Astrocyte (in vitro differentiated cells and primary cell): Measurements from ENCODE around the gene CFAP65. TPM values are rescaled to one million over a fixed set of nuclear protein-coding genes. Genes with fewer than 3 reads are reported as not detected.

Experiments
- DNase-seq: peaks from one replicate; pipeline ENCODE4 v3.0.0-alpha.2; 2010; ENCODE audit warnings: low read depth
- FAIRE-seq: peaks from 2 replicates; lab custom pipeline; 2011; peaks lifted over from hg19 to GRCh38; lab: Jason Lieb, UNC
- H2AFZ ChIP-seq: 2 replicates; pipeline ENCODE4 v1.6.0; 2012; ENCODE audit warnings: low read depth, low read length, inconsistent platforms
- H3K27ac ChIP-seq: 2 replicates; pipeline ENCODE4 v1.5.1; 2011; ENCODE audit warnings: low read depth, low read length, inconsistent platforms
- H3K27me3 ChIP-seq: 2 replicates; pipeline ENCODE4 v1.6.0; 2011; ENCODE audit warnings: low read length, inconsistent platforms; ENCODE audit not compliant: insufficient read depth
- H3K36me3 ChIP-seq: 2 replicates; pipeline ENCODE4 v1.5.1; 2011; ENCODE audit warnings: low read length, inconsistent platforms; ENCODE audit not compliant: insufficient read depth
- H3K4me1 ChIP-seq: 2 replicates; pipeline ENCODE4 v1.5.1; 2011; ENCODE audit warnings: low read length, inconsistent platforms; ENCODE audit not compliant: insufficient read depth
- H3K4me2 ChIP-seq: 2 replicates; pipeline ENCODE4 v1.6.0; 2012; ENCODE audit warnings: low read length, inconsistent platforms
- H3K4me3 ChIP-seq: 2 replicates; pipeline ENCODE4 v1.5.1; 2011; ENCODE audit warnings: low read depth, mild to moderate bottlenecking, low read length, inconsistent platforms; ENCODE audit not compliant: insufficient read depth
- H3K79me2 ChIP-seq: 2 replicates; pipeline ENCODE4 v1.6.0; 2012; ENCODE audit warnings: mild to moderate bottlenecking, low read length, inconsistent platforms; ENCODE audit not compliant: insufficient read depth
- H3K9ac ChIP-seq: 2 replicates; pipeline ENCODE4 v1.6.0; 2012; ENCODE audit warnings: mild to moderate bottlenecking, low read length, inconsistent platforms
- H3K9me3 ChIP-seq: 2 replicates; pipeline ENCODE4 v1.5.1; 2012; ENCODE audit warnings: low read depth, mild to moderate bottlenecking, low read length, inconsistent platforms; ENCODE audit not compliant: insufficient read depth
- H4K20me1 ChIP-seq: 2 replicates; pipeline ENCODE4 v1.6.0; 2012; ENCODE audit warnings: low read length, inconsistent platforms; ENCODE audit not compliant: insufficient read depth
- H3K27ac Mint-ChIP-seq: one replicate; pipeline ENCODE4 v1.8.0; 2021; ENCODE audit warnings: mild to moderate bottlenecking, mixed read lengths; ENCODE audit not compliant: unreplicated experiment
- H3K27me3 Mint-ChIP-seq: one replicate; pipeline ENCODE4 v1.8.0; 2021; ENCODE audit warnings: low read depth, mixed read lengths; ENCODE audit not compliant: unreplicated experiment
- H3K36me3 Mint-ChIP-seq: one replicate; pipeline ENCODE4 v1.8.0; 2021; ENCODE audit warnings: low read depth, mixed read lengths; ENCODE audit not compliant: unreplicated experiment
- H3K4me1 Mint-ChIP-seq: one replicate; pipeline ENCODE4 v1.8.0; 2021; ENCODE audit warnings: low read depth, mixed read lengths; ENCODE audit not compliant: unreplicated experiment
- H3K4me3 Mint-ChIP-seq: one replicate; pipeline ENCODE4 v1.8.0; 2021; ENCODE audit warnings: mild to moderate bottlenecking, moderate library complexity, mixed read lengths; ENCODE audit not compliant: unreplicated experiment
- H3K9me3 Mint-ChIP-seq: one replicate; pipeline ENCODE4 v1.8.0; 2021; ENCODE audit warnings: mild to moderate bottlenecking, mixed read lengths; ENCODE audit not compliant: unreplicated experiment
- CTCF ChIP-seq: IDR thresholded peaks from 2 replicates; pipeline ENCODE4 v1.5.1; 2011; ENCODE audit warnings: low read depth, mild to moderate bottlenecking, inconsistent platforms, low read length, moderate library complexity; ENCODE audit not compliant: insufficient read depth
- EZH2 ChIP-seq: IDR thresholded peaks from 2 replicates; pipeline ENCODE4 v1.6.1; 2012; ENCODE audit warnings: mild to moderate bottlenecking, low read length, inconsistent platforms; ENCODE audit not compliant: insufficient read depth
- total RNA-seq: library from RNA; stranded (reverse); gene quantifications from 2 replicates; pipeline ENCODE4 v1.2.1, GENCODE V29; 2021

Gene CFAP65
- total RNA-seq, 1 donor from 2014 or later, result 0.27 TPM

- H3K9ac ChIP-seq, result no peak overlapping the region
- Mint-ChIP-seq H3K27ac (no peak overlapping the region), H3K4me1 (peaks cover 4% of the 10 kb centered on the region), H3K4me3 (peak overlapping the region; percentile 45), H3K9me3 (peaks cover 5% of the 10 kb centered on the region), H3K27me3 (peaks cover 82% of the 10 kb centered on the region), H3K36me3 (no peaks in the 10 kb centered on the region)
- H3K27me3 ChIP-seq, result peaks cover 79% of the 10 kb centered on the region
- peak; percentile 60 for DNase-seq
- no peaks in the 10 kb centered on the region for H3K9me3 ChIP-seq
- H2AFZ ChIP-seq, result peak overlapping the region; percentile 55
- TF ChIP-seq CTCF (peak; percentile 62), EZH2 (peak; percentile 35)
- H4K20me1 ChIP-seq, result peaks cover 6% of the 10 kb centered on the region
- FAIRE-seq, result no peak
- H3K79me2 ChIP-seq, result no peaks in the 10 kb centered on the region
- peaks cover 9% of the 10 kb centered on the region for H3K4me1 ChIP-seq
- peak overlapping the region; percentile 84 for H3K4me2 ChIP-seq
- no peak overlapping the region for H3K4me3 ChIP-seq
- H3K36me3 ChIP-seq, result no peaks in the 10 kb centered on the region
- H3K27ac ChIP-seq, result no peak overlapping the region
Observed at GRCh38 chr2:218995972-218996711, 45.2 kb downstream of the CFAP65 start.

GRCh38 chr2:218995561-218995960, 45.8 kb downstream of the CFAP65 start:
- no peaks in the 10 kb centered on the region for H3K9me3 ChIP-seq
- no peaks in the 10 kb centered on the region for H3K36me3 Mint-ChIP-seq
- no peaks in the 10 kb centered on the region for H3K36me3 ChIP-seq
- no peak overlapping the region for H3K4me3 ChIP-seq
- no peak overlapping the region for H2AFZ ChIP-seq
- peak overlapping the region; percentile 45 for H3K4me3 Mint-ChIP-seq
- peaks cover 82% of the 10 kb centered on the region for H3K27me3 Mint-ChIP-seq
- peak overlapping the region; percentile 84 for H3K4me2 ChIP-seq
- peak; percentile 41 for TF ChIP-seq EZH2
- TF ChIP-seq CTCF, result no peak
- H3K27ac ChIP-seq, result no peak overlapping the region
- no peak for FAIRE-seq
- H3K9me3 Mint-ChIP-seq, result peaks cover 5% of the 10 kb centered on the region
- peaks cover 9% of the 10 kb centered on the region for H3K4me1 ChIP-seq
- H3K9ac ChIP-seq, result no peak overlapping the region
- H3K27me3 ChIP-seq, result peaks cover 79% of the 10 kb centered on the region
- peaks cover 4% of the 10 kb centered on the region for H3K4me1 Mint-ChIP-seq
- no peaks in the 10 kb centered on the region for H3K79me2 ChIP-seq
- H3K27ac Mint-ChIP-seq, result no peak overlapping the region
- no peak for DNase-seq
- H4K20me1 ChIP-seq, result peaks cover 6% of the 10 kb centered on the region
